Adrenal gland (tissue), 12 donors: ENCODE results near the gene CHST6. TPM values are rescaled to one million over a fixed set of nuclear protein-coding genes. Genes with fewer than 3 reads are reported as not detected.

Experiments
- DNase-seq, 7 donors: peaks; one replicate each; pipeline ENCODE4 v3.0.0-alpha.2; 2019 to 2020
- H3K27ac ChIP-seq, 5 donors: fragments of 200-600 bp; sonication (generic) in 4 of 5; 1 replicate in 3 of 5; 2 replicates in 2 of 5; pipeline versions ENCODE4 v1.5.1 to v1.8.0; 2016 to 2020; ENCODE audit warnings: mild to moderate bottlenecking in 1 of 5
- H3K27me3 ChIP-seq: fragments of 200-600 bp; 2 replicates; pipeline ENCODE4 v1.8.0; 2021
- H3K36me3 ChIP-seq, 2 donors: fragments of 200-600 bp; replicated peaks in 1 of 2; 1 replicate in 1 of 2; 2 replicates in 1 of 2; pipeline versions ENCODE4 v1.5.1 to v1.8.0; 2018 to 2022
- H3K4me1 ChIP-seq, 2 donors: fragments of 200-600 bp; replicated peaks in 1 of 2; 1 replicate in 1 of 2; 2 replicates in 1 of 2; pipeline versions ENCODE4 v1.5.1 to v1.8.0; 2018 to 2021
- H3K4me3 ChIP-seq, 4 donors: fragments of 200-600 bp; sonication (generic) in 3 of 4; one replicate each; pipeline ENCODE4 v1.5.1; 2016 to 2018
- H3K9me3 ChIP-seq, 3 donors: fragments of 200-600 bp; sonication (generic) in 1 of 3; replicated peaks in 1 of 3; 1 replicate in 2 of 3; 2 replicates in 1 of 3; pipeline versions ENCODE4 v1.5.1 to v1.8.0; 2016 to 2021
- POLR2A ChIP-seq, 2 donors: fragments of 450-650 bp; IDR thresholded peaks; one replicate each; pipeline ENCODE4 v1.6.1; 2017; ENCODE audit warnings: antibody characterized with exemption in 2 of 2, mild to moderate bottlenecking in 2 of 2, moderate library complexity in 1 of 2
- WGBS, 4 donors: extraction: QIAGEN DNeasy Blood & Tissue Kit in 2 of 4; methylation state at CpG; one replicate each; pipeline versions ENCODE4 v1.1.5 to v1.1.7; 2013 to 2017; 5-methylcytosine and 5-hydroxymethylcytosine counted together
- intact Hi-C, 2 donors: fragments of 100-400 bp; cut with DNase I; formaldehyde crosslinking; loops; one replicate each; pipeline versions ENCODE4 v1.14.1 to v1.15.0; 2022 to 2023
- polyA plus RNA-seq, 3 donors: library from polyadenylated mRNA; stranded (reverse); fragments of 200-250 nt in 2 of 3; fragments of 350-450 nt in 1 of 3; fragmentation: Illumina TruSeq in 1 of 3; extraction: RNeasy Lipid Tissue Mini Kit (QIAGEN cat#74804) in 1 of 3; gene quantifications; one replicate each; pipeline ENCODE4 v1.2.3, GENCODE V29; 2013 to 2014
- total RNA-seq, 9 donors: library from RNA; depleted of rRNA in 4 of 9; stranded (reverse); fragments of >200 nt in 4 of 9; fragments of 120-200 nt in 1 of 9; fragmentation: NEBNext Ultra II Directional in 1 of 9; extraction: Animal tissue kit (Norgen Biotek cat#: 25700) in 1 of 9; gene quantifications; one replicate each; pipeline versions ENCODE4 v1.1.0 to v1.2.4, GENCODE V29; 2013 to 2023
- TF ChIP-seq, protein P1 (sequence below), 6 experiments: fragments of 450-650 bp in 4 of 6; fragments of 200-600 bp in 2 of 6; sonication (generic) in 1 of 6; IDR thresholded peaks; 1 replicate in 5 of 6; 2 replicates in 1 of 6; pipeline versions ENCODE4 v1.5.1 to v1.8.0; 2016 to 2021; ENCODE audit warnings: antibody characterized with exemption in 6 of 6, mild to moderate bottlenecking in 2 of 6, moderate library complexity in 1 of 6
- donor health status: healthy with polysubstance abuse.
- donor health status: Bipolar disorder and iron deficiency.
- donor health status: DM: yes; HTN: yes; CAD: no.
- donor health status: DM: no; HTN: no; CAD: no.
- donor health status: DM: no; HTN: no; CAD: no.
- donor health status: DM: yes; HTN: yes; CAD: no.

Gene CHST6
- total and polyA plus RNA-seq, 12 donors = 3.1 to 65.8 (median 29.9) TPM

DNA sequence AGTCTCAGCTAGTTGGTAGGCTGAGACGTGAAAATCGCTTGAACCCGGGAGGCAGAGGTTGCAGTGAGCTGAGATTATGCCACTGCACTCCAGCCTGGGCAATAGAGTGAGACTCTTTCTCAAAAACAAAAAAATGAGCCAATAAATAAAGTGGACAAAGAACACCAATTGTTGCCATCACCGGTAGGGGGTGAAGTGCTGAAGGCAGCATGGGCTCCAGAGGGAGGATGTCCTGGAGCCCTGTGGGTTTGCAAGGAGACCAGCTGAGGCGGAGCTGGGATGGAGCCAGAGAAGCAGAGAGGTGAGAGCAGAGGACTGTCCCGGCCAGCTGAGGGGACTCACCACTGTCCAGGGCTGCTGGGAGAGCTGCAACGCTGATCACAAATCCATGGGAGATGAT lies 13.8 kb downstream of the CHST6 start:
- no peaks in the 10 kb centered on the region for H3K36me3 ChIP-seq
- H3K27ac ChIP-seq = no peak overlapping the region
- H3K4me1 ChIP-seq = peaks cover 9 to 29% of the 10 kb centered on the region in 2 donors
- no peak for TF ChIP-seq POLR2A (IDR thresholded peaks at IDR 0.05)
- TF ChIP-seq, protein P1, sequence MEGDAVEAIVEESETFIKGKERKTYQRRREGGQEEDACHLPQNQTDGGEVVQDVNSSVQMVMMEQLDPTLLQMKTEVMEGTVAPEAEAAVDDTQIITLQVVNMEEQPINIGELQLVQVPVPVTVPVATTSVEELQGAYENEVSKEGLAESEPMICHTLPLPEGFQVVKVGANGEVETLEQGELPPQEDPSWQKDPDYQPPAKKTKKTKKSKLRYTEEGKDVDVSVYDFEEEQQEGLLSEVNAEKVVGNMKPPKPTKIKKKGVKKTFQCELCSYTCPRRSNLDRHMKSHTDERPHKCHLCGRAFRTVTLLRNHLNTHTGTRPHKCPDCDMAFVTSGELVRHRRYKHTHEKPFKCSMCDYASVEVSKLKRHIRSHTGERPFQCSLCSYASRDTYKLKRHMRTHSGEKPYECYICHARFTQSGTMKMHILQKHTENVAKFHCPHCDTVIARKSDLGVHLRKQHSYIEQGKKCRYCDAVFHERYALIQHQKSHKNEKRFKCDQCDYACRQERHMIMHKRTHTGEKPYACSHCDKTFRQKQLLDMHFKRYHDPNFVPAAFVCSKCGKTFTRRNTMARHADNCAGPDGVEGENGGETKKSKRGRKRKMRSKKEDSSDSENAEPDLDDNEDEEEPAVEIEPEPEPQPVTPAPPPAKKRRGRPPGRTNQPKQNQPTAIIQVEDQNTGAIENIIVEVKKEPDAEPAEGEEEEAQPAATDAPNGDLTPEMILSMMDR (IDR thresholded peaks at IDR 0.05) = no peak
- H3K9me3 ChIP-seq = no peaks in the 10 kb centered on the region
- no peak for DNase-seq
- 87 to 90% (median 88%) methylated on average over 7 of the region's 7 CpGs for WGBS, 4 donors
- no peaks in the 10 kb centered on the region for H3K27me3 ChIP-seq
- intact Hi-C loops = no loop called here
- no peak overlapping the region for H3K4me3 ChIP-seq

DNA sequence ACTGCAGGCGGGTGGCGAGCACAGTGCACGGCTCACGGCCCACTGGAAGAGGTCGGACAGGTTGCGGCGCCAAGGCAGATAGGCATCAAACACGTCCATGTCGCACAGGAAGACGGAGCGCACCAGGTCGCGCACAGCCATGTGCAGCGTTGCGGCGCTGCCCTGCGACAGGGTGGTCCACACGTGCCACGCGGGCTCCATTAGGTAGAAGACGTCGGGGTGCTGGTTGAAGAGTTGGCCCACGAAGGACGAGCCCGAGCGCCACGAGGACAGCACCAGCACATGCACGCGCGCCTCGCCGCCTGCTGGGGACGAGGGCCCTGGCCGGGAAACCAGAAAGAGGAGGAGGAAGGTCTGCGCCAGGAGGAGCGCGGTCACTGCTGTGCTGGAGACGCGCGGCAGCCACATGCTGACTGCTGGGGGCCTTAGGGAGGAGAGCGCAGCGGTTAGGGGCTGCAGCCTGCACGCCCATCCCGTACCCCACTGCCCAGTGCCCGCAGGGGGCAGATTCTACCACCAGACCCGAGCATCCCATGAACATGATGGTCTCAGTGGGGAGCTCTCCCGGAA lies 15.7 kb downstream of the CHST6 start:
- WGBS, 4 donors = 95 to 98% (median 96%) methylated on average over 22 to 47 of the region's 47 CpGs
- H3K27ac ChIP-seq = no peak overlapping the region
- TF ChIP-seq, protein P1 (IDR thresholded peaks at IDR 0.05) = no peak
- TF ChIP-seq POLR2A (IDR thresholded peaks at IDR 0.05) = no peak
- no peaks in the 10 kb centered on the region for H3K9me3 ChIP-seq
- H3K27me3 ChIP-seq = no peaks in the 10 kb centered on the region
- no peak for DNase-seq
- H3K4me1 ChIP-seq = peaks cover 0 to 13% of the 10 kb centered on the region in 2 donors
- intact Hi-C loops = loop anchor here (5.0 to 10.0 kb wide), 3 partner anchors 33 to 285 kb away; partner anchors contain the start of gene ADAT1 (in 1 of the 2)
- no peaks in the 10 kb centered on the region for H3K36me3 ChIP-seq
- H3K4me3 ChIP-seq = no peak overlapping the region

DNA sequence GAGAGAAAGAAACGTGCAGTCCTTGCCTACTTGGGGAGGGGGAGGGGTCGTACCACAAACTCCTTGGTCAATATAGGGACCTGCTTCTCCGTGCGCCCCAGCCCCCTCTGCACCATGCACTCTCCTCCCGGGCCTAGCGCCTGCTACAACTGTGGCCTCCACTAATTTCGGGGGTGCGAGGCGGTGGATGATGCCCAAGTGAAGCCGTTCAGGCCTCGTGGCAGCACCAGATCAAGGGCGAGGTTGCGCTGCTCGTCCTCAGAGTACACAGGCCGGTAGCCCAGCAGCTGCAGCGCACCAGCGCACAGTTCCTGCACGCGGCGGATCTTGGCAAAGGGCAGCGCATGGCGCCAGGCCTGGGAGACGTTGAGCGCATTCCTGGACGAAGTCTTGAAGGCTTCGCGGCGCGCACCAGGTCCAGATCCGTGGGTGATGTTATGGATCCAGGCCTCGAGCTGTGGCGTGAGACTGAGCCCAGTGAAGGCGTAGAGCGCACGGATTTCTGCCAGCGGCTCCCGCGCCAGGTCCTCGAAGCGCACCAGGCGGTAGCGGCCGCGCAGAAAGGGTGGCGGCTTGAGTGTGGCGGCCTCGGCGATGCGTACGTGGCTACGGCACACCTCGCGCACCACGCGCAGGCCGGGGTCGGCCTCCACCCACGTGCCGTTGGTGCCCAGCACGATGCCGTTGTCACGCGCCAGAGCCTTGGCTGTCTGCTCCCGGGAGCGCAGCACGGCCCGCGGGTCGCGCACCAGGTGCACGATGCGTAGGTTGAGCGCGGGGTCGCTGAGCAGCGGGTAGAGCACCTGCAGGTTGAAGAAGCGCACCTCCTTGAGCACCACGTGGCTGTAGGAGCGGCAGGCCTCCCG lies 16.5 kb downstream of the CHST6 start:
- WGBS, 4 donors = 95 to 97% (median 96%) methylated on average over 57 to 80 of the region's 80 CpGs
- no peak overlapping the region for H3K4me3 ChIP-seq
- no peak overlapping the region for H3K27ac ChIP-seq
- intact Hi-C loops = loop anchor here (5.0 to 10.0 kb wide), 3 partner anchors 34 to 286 kb away; partner anchors contain the start of gene ADAT1 (in 1 of the 2)
- peaks cover 0 to 10% of the 10 kb centered on the region in 2 donors for H3K4me1 ChIP-seq
- no peaks in the 10 kb centered on the region for H3K9me3 ChIP-seq
- no peak for DNase-seq
- no peaks in the 10 kb centered on the region for H3K27me3 ChIP-seq
- no peaks in the 10 kb centered on the region for H3K36me3 ChIP-seq
- TF ChIP-seq, protein P1 (IDR thresholded peaks at IDR 0.05) = no peak
- TF ChIP-seq POLR2A (IDR thresholded peaks at IDR 0.05) = no peak

DNA sequence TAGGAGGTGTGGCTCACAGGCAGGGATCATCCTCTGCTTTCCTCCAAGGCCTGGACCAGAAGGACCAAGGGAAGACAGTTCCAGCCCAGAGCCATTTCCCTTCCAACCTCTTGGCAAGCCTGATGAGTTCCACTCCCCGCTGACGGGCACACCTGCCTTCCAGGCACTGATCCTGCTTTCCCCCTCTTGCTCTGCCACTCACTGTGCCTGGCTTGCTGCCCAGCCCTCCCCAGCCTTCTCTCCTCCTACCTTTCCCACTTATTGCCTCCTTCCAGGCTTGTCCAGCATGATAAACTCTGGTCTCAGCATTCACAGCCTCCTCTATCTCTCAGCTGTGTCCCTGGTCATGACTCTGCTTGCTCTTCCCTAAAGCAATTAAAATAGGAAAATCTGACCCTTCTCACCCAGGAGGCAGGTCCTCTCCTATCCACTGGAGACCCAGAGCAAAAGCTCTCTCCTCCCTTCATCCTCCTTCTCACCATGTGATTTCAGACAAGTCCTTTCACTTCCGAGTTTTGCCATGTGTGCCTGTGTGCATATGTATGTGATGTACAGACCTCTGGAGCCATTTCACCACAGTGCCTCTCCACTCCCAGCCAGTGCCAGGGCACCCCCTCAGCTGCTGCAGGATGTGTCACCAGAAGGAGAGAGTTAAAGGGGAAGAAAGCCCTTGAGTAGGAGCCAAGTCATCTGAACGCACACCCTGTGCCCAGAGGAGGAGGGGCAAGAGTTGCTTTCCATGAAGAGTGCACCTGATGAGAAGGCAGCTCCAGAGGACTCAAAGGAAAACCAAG lies 17.4 kb downstream of the CHST6 start:
- no peaks in the 10 kb centered on the region for H3K9me3 ChIP-seq
- WGBS, 4 donors = 47 to 70% (median 61%) methylated on average over 4 of the region's 4 CpGs
- TF ChIP-seq, protein P1 (IDR thresholded peaks at IDR 0.05) = no peak
- TF ChIP-seq POLR2A (IDR thresholded peaks at IDR 0.05) = no peak
- H3K27me3 ChIP-seq = no peaks in the 10 kb centered on the region
- intact Hi-C loops = loop anchor here (5.0 to 10.0 kb wide), 3 partner anchors 34 to 287 kb away; partner anchors contain the start of gene ADAT1 (in 1 of the 2)
- DNase-seq = peak in 3 of 7 donors; percentile 57 to 81 (median 67)
- H3K36me3 ChIP-seq = no peaks in the 10 kb centered on the region
- no peak overlapping the region for H3K27ac ChIP-seq
- no peak overlapping the region for H3K4me3 ChIP-seq
- peaks cover 0 to 10% of the 10 kb centered on the region in 2 donors for H3K4me1 ChIP-seq
